GM21367 (cell line): ENCODE measurements around the gene GAREM2.

Experiments
- ATAC-seq: cut with Tn5 transposase; IDR thresholded peaks from one replicate; pipeline ENCODE4 v1.9.1; 2021; ENCODE audit not compliant: unreplicated experiment

The GAREM2 gene

GRCh38 chr2:26169681-26170414 lies 3.0 kb upstream of the GAREM2 start:
- ATAC-seq = no peak

- no peak for ATAC-seq
These were observed 2.1 kb upstream of the GAREM2 start for GRCh38 chr2:26170795-26171194.

GRCh38 chr2:26172189-26172870 lies 558 bp upstream of the GAREM2 start:
- no peak for ATAC-seq

GRCh38 chr2:26173776-26174482 lies 1.0 kb downstream of the GAREM2 start:
- no peak for ATAC-seq

GRCh38 chr2:26174691-26175465 lies 2.0 kb downstream of the GAREM2 start:
- no peak for ATAC-seq

- no peak for ATAC-seq
These were observed 2.8 kb downstream of the GAREM2 start for GRCh38 chr2:26175466-26176278.

- no peak for ATAC-seq
These were observed 3.4 kb downstream of the GAREM2 start for GRCh38 chr2:26176279-26176615.

GRCh38 chr2:26177122-26177521 lies 4.2 kb downstream of the GAREM2 start:
- ATAC-seq = no peak

- ATAC-seq = no peak
These were observed 5.4 kb downstream of the GAREM2 start for GRCh38 chr2:26178246-26178645.

GRCh38 chr2:26178746-26179436 lies 6.0 kb downstream of the GAREM2 start:
- no peak for ATAC-seq

GRCh38 chr2:26179446-26179913 lies 6.6 kb downstream of the GAREM2 start:
- no peak for ATAC-seq

GRCh38 chr2:26182441-26182840 lies 9.6 kb downstream of the GAREM2 start:
- ATAC-seq = no peak

GRCh38 chr2:26182887-26183630 lies 10.2 kb downstream of the GAREM2 start:
- ATAC-seq = no peak

GRCh38 chr2:26184121-26184520 lies 11.2 kb downstream of the GAREM2 start:
- ATAC-seq = no peak

- ATAC-seq = peak; percentile 62
These were observed 11.8 kb downstream of the GAREM2 start for GRCh38 chr2:26184555-26185303.

- ATAC-seq = no peak
These were observed 12.5 kb downstream of the GAREM2 start for GRCh38 chr2:26185304-26185928.

GRCh38 chr2:26185954-26186770 lies 13.3 kb downstream of the GAREM2 start:
- no peak for ATAC-seq
